ENCODE data around the gene ARHGAP26.

GRCh38 chr5:143265995-143266394 lies 495.8 kb downstream of the ARHGAP26 start:
- no peak for TF ChIP-seq CTCF (IDR thresholded peaks at IDR 0.05)
- no peak for TF ChIP-seq REST (IDR thresholded peaks at IDR 0.05; ENCODE audit: insufficient read depth in 1 of 2, low read depth in 2 of 2, low read length in 1 of 2)
- TF ChIP-seq POLR2AphosphoS5 (IDR thresholded peaks at IDR 0.05; ENCODE audit: low read depth, low read length), result no peak
- TF ChIP-seq TCF7L2 (IDR thresholded peaks at IDR 0.05; ENCODE audit: low read depth, low read length), result no peak
- TF ChIP-seq SIN3A (IDR thresholded peaks at IDR 0.05; ENCODE audit: borderline replicate concordance, insufficient read depth, low read depth, low read length), result no peak
